Ovary (tissue), 9 donors: Measurements from ENCODE around the gene CFAP58. TPM values are rescaled to one million over a fixed set of nuclear protein-coding genes. Genes with fewer than 3 reads are reported as not detected.

Experiments
- DNase-seq, 5 donors: peaks; one replicate each; pipeline ENCODE4 v3.0.0-alpha.2; 2019 to 2020
- H3K27ac ChIP-seq, 2 donors: fragments of 200-600 bp; one replicate each; pipeline versions ENCODE4 v1.5.1 to v1.8.0; 2019 to 2022
- H3K27me3 ChIP-seq: fragments of 200-600 bp; one replicate; pipeline ENCODE4 v1.8.0; 2022
- H3K36me3 ChIP-seq: fragments of 200-600 bp; sonication (generic); one replicate; pipeline ENCODE4 v1.5.1; 2019
- H3K4me1 ChIP-seq: one replicate; pipeline ENCODE4 v1.8.1; 2013; ENCODE audit warnings: mild to moderate bottlenecking, moderate library complexity; ENCODE audit not compliant: insufficient read depth
- H3K4me3 ChIP-seq: fragments of 200-600 bp; sonication (generic); one replicate; pipeline ENCODE4 v1.5.1; 2017
- H3K9me3 ChIP-seq, 2 donors: fragments of 200-600 bp in 1 of 2; sonication (generic) in 1 of 2; one replicate each; pipeline versions ENCODE4 v1.5.1 to v1.8.1; 2013 to 2019; ENCODE audit warnings: mild to moderate bottlenecking in 1 of 2, moderate library complexity in 1 of 2
- CTCF ChIP-seq, 3 donors: fragments of 450-650 bp in 2 of 3; fragments of 200-600 bp in 1 of 3; IDR thresholded peaks; one replicate each; pipeline versions ENCODE4 v1.5.1 to v1.8.0; 2016 to 2022; ENCODE audit warnings: antibody characterized with exemption in 3 of 3, mild to moderate bottlenecking in 1 of 3
- EP300 ChIP-seq: sonication (generic); formaldehyde crosslinking; IDR thresholded peaks from one replicate; pipeline ENCODE4 v1.6.1; 2017; ENCODE audit warnings: antibody characterized with exemption
- POLR2A ChIP-seq: fragments of 450-650 bp; IDR thresholded peaks from one replicate; pipeline ENCODE4 v1.6.1; 2017; ENCODE audit warnings: antibody characterized with exemption, mild to moderate bottlenecking, moderate library complexity
- WGBS, 3 donors: extraction: QIAGEN DNeasy Blood & Tissue Kit in 1 of 3; methylation state at CpG; one replicate each; pipeline versions ENCODE4 v1.1.5 to v1.1.7; 2013 to 2017; 5-methylcytosine and 5-hydroxymethylcytosine counted together
- intact Hi-C, 4 donors: fragments of 100-400 bp; cut with DNase I; formaldehyde crosslinking; loops; one replicate each; pipeline versions ENCODE4 v1.11.0 to v1.15.1; 2022 to 2023
- polyA plus RNA-seq, 2 donors: library from polyadenylated mRNA; stranded (reverse); fragments of 200-250 nt in 1 of 2; fragments of 350-450 nt in 1 of 2; fragmentation: Illumina TruSeq in 1 of 2; extraction: RNeasy Lipid Tissue Mini Kit (QIAGEN cat#74804) in 1 of 2; gene quantifications; one replicate each; pipeline ENCODE4 v1.2.3, GENCODE V29; 2013 to 2014
- total RNA-seq, 7 donors: library from RNA; depleted of rRNA in 2 of 7; stranded (reverse); fragments of >200 nt in 2 of 7; fragmentation: NEBNext Ultra II Directional in 3 of 7; extraction: Animal tissue kit (Norgen Biotek cat#: 25700) in 3 of 7; gene quantifications; one replicate each; pipeline versions ENCODE4 v1.1.0 to v1.2.4, GENCODE V29; 2016 to 2023
- donor health status: DM: no; HTN: no; CAD: no; lungs with moderate emphysema.
- donor health status: DM: no; HTN: no; CAD: no.
- donor health status: Bipolar disorder and iron deficiency.
- donor health status: DM: yes; HTN: yes; CAD: no.
- donor health status: DM: no; HTN: no; CAD: no.
- donor health status: DM: yes; HTN: yes; CAD: no.

Gene CFAP58
- total and polyA plus RNA-seq, 9 donors: 0.17 to 7.9 (median 0.60) TPM

- H3K4me1 ChIP-seq: no peaks in the 10 kb centered on the region
- no peaks in the 10 kb centered on the region for H3K36me3 ChIP-seq
- H3K27ac ChIP-seq: no peak overlapping the region
- no peak for DNase-seq
- no peaks in the 10 kb centered on the region for H3K9me3 ChIP-seq
- 52 to 63% (median 57%) methylated on average over 8 of the region's 8 CpGs for WGBS, 3 donors
- intact Hi-C loops: no loop called here
- no peaks in the 10 kb centered on the region for H3K27me3 ChIP-seq
- no peak for TF ChIP-seq POLR2A
- TF ChIP-seq EP300: no peak
- no peak for TF ChIP-seq CTCF (IDR thresholded peaks at IDR 0.05)
- no peak overlapping the region for H3K4me3 ChIP-seq
Observed at GRCh38 chr10:104403636-104404035, 50.0 kb downstream of the CFAP58 start.

GRCh38 chr10:104406715-104407650, 53.4 kb downstream of the CFAP58 start:
- H3K4me1 ChIP-seq: no peaks in the 10 kb centered on the region
- WGBS, 3 donors: 30 to 36% (median 34%) methylated on average over 7 of the region's 7 CpGs
- no peak overlapping the region for H3K27ac ChIP-seq
- H3K4me3 ChIP-seq: no peak overlapping the region
- DNase-seq: no peak
- H3K36me3 ChIP-seq: no peaks in the 10 kb centered on the region
- H3K9me3 ChIP-seq: no peaks in the 10 kb centered on the region
- intact Hi-C loops: no loop called here
- TF ChIP-seq CTCF (IDR thresholded peaks at IDR 0.05) (no peak), POLR2A (no peak), EP300 (no peak)
- H3K27me3 ChIP-seq: no peaks in the 10 kb centered on the region

GRCh38 chr10:104413528-104413927, 59.9 kb downstream of the CFAP58 start:
- H3K27me3 ChIP-seq: no peaks in the 10 kb centered on the region
- TF ChIP-seq EP300 (no peak), POLR2A (no peak), CTCF (IDR thresholded peaks at IDR 0.05) (no peak)
- H3K4me3 ChIP-seq: no peak overlapping the region
- H3K9me3 ChIP-seq: no peaks in the 10 kb centered on the region
- no peaks in the 10 kb centered on the region for H3K36me3 ChIP-seq
- intact Hi-C loops: no loop called here
- no peaks in the 10 kb centered on the region for H3K4me1 ChIP-seq
- 86 to 89% (median 88%) methylated on average over 1 of the region's 1 CpG for WGBS, 3 donors
- no peak for DNase-seq
- no peak overlapping the region for H3K27ac ChIP-seq

- TF ChIP-seq POLR2A: no peak
- Histone ChIP-seq H3K4me3 (no peak overlapping the region), H3K9me3 (no peaks in the 10 kb centered on the region), H3K36me3 (no peaks in the 10 kb centered on the region), H3K4me1 (no peaks in the 10 kb centered on the region), H3K27ac (no peak overlapping the region), H3K27me3 (no peaks in the 10 kb centered on the region)
- WGBS, 3 donors: 78 to 83% (median 81%) methylated on average over 7 of the region's 7 CpGs
- intact Hi-C loops: no loop called here
- DNase-seq: no peak
Observed at GRCh38 chr10:104415526-104416165, 62.0 kb downstream of the CFAP58 start.

GRCh38 chr10:104416851-104417250, 63.2 kb downstream of the CFAP58 start:
- DNase-seq: no peak
- Histone ChIP-seq H3K4me3 (no peak overlapping the region), H3K27me3 (no peaks in the 10 kb centered on the region), H3K36me3 (no peaks in the 10 kb centered on the region), H3K9me3 (no peaks in the 10 kb centered on the region), H3K4me1 (no peaks in the 10 kb centered on the region), H3K27ac (no peak overlapping the region)
- WGBS, 3 donors: 83 to 100% (median 83%) methylated on average over 1 of the region's 1 CpG
- intact Hi-C loops: no loop called here
- TF ChIP-seq POLR2A (no peak), EP300 (no peak), CTCF (IDR thresholded peaks at IDR 0.05) (no peak)
